Ishikawa (cell line): ENCODE results near the gene RALGPS1.

ENCODE experiments used
- CEBPB ChIP-seq: IDR thresholded peaks from 2 replicates; pipeline ENCODE4 v1.6.1; 2012
- CREB1 ChIP-seq: IDR thresholded peaks from 2 replicates; pipeline ENCODE4 v1.6.1; 2012; ENCODE audit warnings: low read depth
- EGR1 ChIP-seq: IDR thresholded peaks from 2 replicates; pipeline ENCODE4 v1.6.1; 2012
- EP300 ChIP-seq: IDR thresholded peaks from 2 replicates; pipeline ENCODE4 v1.6.1; 2012; ENCODE audit warnings: borderline replicate concordance
- FOXM1 ChIP-seq: IDR thresholded peaks from 2 replicates; pipeline ENCODE4 v1.6.1; 2012; ENCODE audit warnings: low read depth, borderline replicate concordance
- MAX ChIP-seq: IDR thresholded peaks from 2 replicates; pipeline ENCODE4 v1.6.1; 2012
- NFIC ChIP-seq: IDR thresholded peaks from 2 replicates; pipeline ENCODE4 v1.6.1; 2012
- RAD21 ChIP-seq: IDR thresholded peaks from 2 replicates; pipeline ENCODE4 v1.6.1; 2012; ENCODE audit warnings: low read depth
- REST ChIP-seq: IDR thresholded peaks from 2 replicates; pipeline ENCODE4 v1.6.1; 2012; ENCODE audit warnings: low read depth, mild to moderate bottlenecking
- TAF1 ChIP-seq: IDR thresholded peaks from 2 replicates; pipeline ENCODE4 v1.6.1; 2012; ENCODE audit warnings: low read depth, mild to moderate bottlenecking
- TCF12 ChIP-seq: IDR thresholded peaks from 2 replicates; pipeline ENCODE4 v1.6.1; 2012; ENCODE audit warnings: low read depth
- TEAD4 ChIP-seq: IDR thresholded peaks from 2 replicates; pipeline ENCODE4 v1.6.1; 2012
- USF1 ChIP-seq: IDR thresholded peaks from 2 replicates; pipeline ENCODE4 v1.6.1; 2012
- YY1 ChIP-seq: IDR thresholded peaks from 2 replicates; pipeline ENCODE4 v1.6.1; 2012; ENCODE audit warnings: low read depth
- ZBTB7A ChIP-seq: IDR thresholded peaks from 2 replicates; pipeline ENCODE4 v1.6.1; 2012; ENCODE audit warnings: low read depth

The RALGPS1 gene

GRCh38 chr9:126925876-126926275, 11.3 kb downstream of the RALGPS1 start:
- TF ChIP-seq TCF12, result no peak
- TF ChIP-seq MAX, result no peak
- no peak for TF ChIP-seq REST
- TF ChIP-seq ZBTB7A, result no peak
- no peak for TF ChIP-seq RAD21
- TF ChIP-seq NFIC, result no peak
- TF ChIP-seq TEAD4, result no peak
- TF ChIP-seq CEBPB, result no peak
- no peak for TF ChIP-seq FOXM1
- TF ChIP-seq YY1, result no peak
- TF ChIP-seq EGR1, result no peak
- no peak for TF ChIP-seq CREB1
- TF ChIP-seq EP300, result no peak
- TF ChIP-seq TAF1, result no peak
- no peak for TF ChIP-seq USF1

GRCh38 chr9:126926364-126926763, 11.8 kb downstream of the RALGPS1 start:
- TF ChIP-seq RAD21 (no peak), EP300 (no peak), CREB1 (no peak), TCF12 (no peak), TEAD4 (no peak), ZBTB7A (no peak), REST (no peak), EGR1 (no peak), MAX (no peak), USF1 (no peak), CEBPB (no peak), NFIC (no peak), FOXM1 (no peak), YY1 (no peak), TAF1 (no peak)

- TF ChIP-seq EP300 (no peak), REST (no peak), MAX (no peak), USF1 (no peak), EGR1 (no peak), TCF12 (no peak), YY1 (no peak), TEAD4 (no peak), RAD21 (no peak), CREB1 (no peak), ZBTB7A (no peak), NFIC (no peak), TAF1 (no peak), FOXM1 (no peak), CEBPB (no peak)
These were observed 12.8 kb downstream of the RALGPS1 start for GRCh38 chr9:126927419-126927818.

- TF ChIP-seq CEBPB, result no peak
- no peak for TF ChIP-seq CREB1
- TF ChIP-seq TAF1, result no peak
- no peak for TF ChIP-seq EGR1
- no peak for TF ChIP-seq FOXM1
- TF ChIP-seq ZBTB7A, result no peak
- no peak for TF ChIP-seq NFIC
- TF ChIP-seq RAD21, result no peak
- TF ChIP-seq REST, result no peak
- no peak for TF ChIP-seq MAX
- no peak for TF ChIP-seq EP300
- no peak for TF ChIP-seq USF1
- no peak for TF ChIP-seq YY1
- no peak for TF ChIP-seq TCF12
- TF ChIP-seq TEAD4, result no peak
These were observed 18.3 kb downstream of the RALGPS1 start for GRCh38 chr9:126932871-126933321.
